CD4-positive, alpha-beta T cell (primary cell): ENCODE data around the gene BCAT1. TPM values are rescaled to one million over a fixed set of nuclear protein-coding genes. Genes with fewer than 3 reads are reported as not detected.

Experiments
- ATAC-seq: fragments of 200-7000 bp; cut with Tn5 transposase; one replicate; pipeline ENCODE4 v1.10.0; 2022; ENCODE audit warnings: mild to moderate bottlenecking; ENCODE audit not compliant: poor library complexity
- CTCF ChIA-PET: fragments of 350-600 bp; sonication (Branson Sonifier 250); formaldehyde crosslinking; loops from one replicate; lab custom pipeline; 2021; ENCODE audit warnings: antibody characterized with exemption, inconsistent platforms; lab: Charles Lee
- POLR2A ChIA-PET: fragments of 350-600 bp; sonication (Branson Sonifier 250); formaldehyde crosslinking; loops from one replicate; lab custom pipeline; 2021; ENCODE audit warnings: antibody characterized with exemption, inconsistent platforms; lab: Charles Lee
- DNase-seq, 14 experiments: peaks; one replicate each; pipeline ENCODE4 v3.0.0-alpha.2; 2013 to 2020; ENCODE audit warnings: mixed read lengths in 2 of 14
- H3K27ac ChIP-seq, 2 donors: one replicate each; pipeline versions ENCODE4 v1.5.1 to v1.7.0; 2013; ENCODE audit warnings: low read length in 2 of 2, low read depth in 1 of 2, mild to moderate bottlenecking in 1 of 2
- H3K27me3 ChIP-seq, 2 experiments: 1 replicate in 1 of 2; 2 replicates in 1 of 2; pipeline versions ENCODE4 v1.6.1 to v1.7.0; 2013; ENCODE audit warnings: low read length in 2 of 2, control low read depth in 1 of 2, mild to moderate bottlenecking in 1 of 2, moderate library complexity in 1 of 2; ENCODE audit not compliant: insufficient read depth in 2 of 2, control insufficient read depth in 1 of 2
- H3K36me3 ChIP-seq: one replicate; pipeline ENCODE4 v1.6.1; 2013; ENCODE audit warnings: low read length, control low read depth; ENCODE audit not compliant: insufficient read depth
- H3K4me1 ChIP-seq: one replicate; pipeline ENCODE4 v1.6.1; 2013; ENCODE audit warnings: low read length, control low read depth; ENCODE audit not compliant: insufficient read depth
- H3K4me3 ChIP-seq: one replicate; pipeline ENCODE4 v1.5.1; 2013; ENCODE audit warnings: mild to moderate bottlenecking, low read length, moderate library complexity
- H3K9me3 ChIP-seq, 2 experiments: 1 replicate in 1 of 2; 2 replicates in 1 of 2; pipeline versions ENCODE4 v1.6.1 to v1.7.0; 2013; ENCODE audit warnings: low read length in 2 of 2, mild to moderate bottlenecking in 2 of 2, control low read depth in 1 of 2, moderate library complexity in 1 of 2; ENCODE audit not compliant: control insufficient read depth in 1 of 2, insufficient read depth in 1 of 2
- H3K27ac Mint-ChIP-seq: one replicate; pipeline ENCODE4 v1.8.0; 2020; ENCODE audit warnings: mixed read lengths
- H3K27me3 Mint-ChIP-seq: one replicate; pipeline ENCODE4 v1.8.0; 2021; ENCODE audit warnings: mixed read lengths
- H3K36me3 Mint-ChIP-seq: one replicate; pipeline ENCODE4 v1.8.0; 2021; ENCODE audit warnings: low read depth, mixed read lengths
- H3K4me1 Mint-ChIP-seq: one replicate; pipeline ENCODE4 v1.8.0; 2021; ENCODE audit warnings: low read depth, mixed read lengths
- H3K4me3 Mint-ChIP-seq: one replicate; pipeline ENCODE4 v1.8.0; 2020; ENCODE audit warnings: mild to moderate bottlenecking, mixed read lengths
- H3K9me3 Mint-ChIP-seq: one replicate; pipeline ENCODE4 v1.8.0; 2020; ENCODE audit warnings: mixed read lengths
- intact Hi-C, 2 experiments: fragments of 100-400 bp; cut with DNase I in 1 of 2; cut with micrococcal nuclease in 1 of 2; formaldehyde crosslinking; loops; one replicate each; pipeline versions ENCODE4 v1.15.1 to v1.9.0; 2023 to 2025; cut with DNase I, micrococcal nuclease
- total RNA-seq, 174 experiments: library from RNA in 2 of 174; stranded (reverse) in 2 of 174; gene quantifications; one replicate each; pipeline ENCODE4 v1.2.3 and lab custom pipeline; 2021 to 2026
- TF ChIP-seq, protein P1 (sequence below): fragments of 200-600 bp; IDR thresholded peaks from one replicate; pipeline ENCODE4 v1.8.0; 2022; ENCODE audit warnings: antibody characterized with exemption, mild to moderate bottlenecking

Gene BCAT1
- total RNA-seq, 2 experiments from 2014 or later, result 0.34 to 0.91 TPM

DNA sequence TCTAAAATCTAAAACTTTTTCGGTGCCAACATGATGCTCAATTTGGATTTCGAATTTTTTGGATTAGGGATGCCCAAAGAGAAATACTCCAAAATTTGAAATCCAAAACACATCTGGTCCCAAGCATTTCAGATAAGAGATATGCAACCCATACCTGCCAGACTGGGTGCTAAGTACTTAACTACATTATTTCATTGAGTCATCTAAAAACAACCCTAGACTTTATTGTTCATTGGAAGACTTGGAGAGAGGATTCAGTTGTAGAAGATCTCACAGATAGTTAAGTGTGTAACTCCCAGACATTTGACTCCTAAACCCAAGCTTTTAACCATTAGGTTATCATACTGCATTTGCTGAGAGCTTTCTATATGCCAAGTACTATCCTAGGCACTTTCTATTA lies 102.2 kb downstream of the BCAT1 start:
- H3K36me3 Mint-ChIP-seq, result no peaks in the 10 kb centered on the region
- no peak overlapping the region for H3K27ac Mint-ChIP-seq
- ChIA-PET CTCF (no interaction called here), POLR2A (no interaction called here)
- no peak for DNase-seq
- no peaks in the 10 kb centered on the region for H3K27me3 ChIP-seq
- no peak overlapping the region for H3K27ac ChIP-seq
- no peaks in the 10 kb centered on the region for H3K36me3 ChIP-seq
- no peak for ATAC-seq
- intact Hi-C loops, result no loop called here
- H3K4me3 ChIP-seq, result no peak overlapping the region
- no peaks in the 10 kb centered on the region for H3K9me3 Mint-ChIP-seq
- H3K9me3 ChIP-seq, result no peaks in the 10 kb centered on the region
- no peak overlapping the region for H3K4me3 Mint-ChIP-seq
- no peaks in the 10 kb centered on the region for H3K4me1 Mint-ChIP-seq
- H3K27me3 Mint-ChIP-seq, result peaks cover 4% of the 10 kb centered on the region
- no peaks in the 10 kb centered on the region for H3K4me1 ChIP-seq
- TF ChIP-seq, protein P1, sequence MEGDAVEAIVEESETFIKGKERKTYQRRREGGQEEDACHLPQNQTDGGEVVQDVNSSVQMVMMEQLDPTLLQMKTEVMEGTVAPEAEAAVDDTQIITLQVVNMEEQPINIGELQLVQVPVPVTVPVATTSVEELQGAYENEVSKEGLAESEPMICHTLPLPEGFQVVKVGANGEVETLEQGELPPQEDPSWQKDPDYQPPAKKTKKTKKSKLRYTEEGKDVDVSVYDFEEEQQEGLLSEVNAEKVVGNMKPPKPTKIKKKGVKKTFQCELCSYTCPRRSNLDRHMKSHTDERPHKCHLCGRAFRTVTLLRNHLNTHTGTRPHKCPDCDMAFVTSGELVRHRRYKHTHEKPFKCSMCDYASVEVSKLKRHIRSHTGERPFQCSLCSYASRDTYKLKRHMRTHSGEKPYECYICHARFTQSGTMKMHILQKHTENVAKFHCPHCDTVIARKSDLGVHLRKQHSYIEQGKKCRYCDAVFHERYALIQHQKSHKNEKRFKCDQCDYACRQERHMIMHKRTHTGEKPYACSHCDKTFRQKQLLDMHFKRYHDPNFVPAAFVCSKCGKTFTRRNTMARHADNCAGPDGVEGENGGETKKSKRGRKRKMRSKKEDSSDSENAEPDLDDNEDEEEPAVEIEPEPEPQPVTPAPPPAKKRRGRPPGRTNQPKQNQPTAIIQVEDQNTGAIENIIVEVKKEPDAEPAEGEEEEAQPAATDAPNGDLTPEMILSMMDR, result no peak

DNA sequence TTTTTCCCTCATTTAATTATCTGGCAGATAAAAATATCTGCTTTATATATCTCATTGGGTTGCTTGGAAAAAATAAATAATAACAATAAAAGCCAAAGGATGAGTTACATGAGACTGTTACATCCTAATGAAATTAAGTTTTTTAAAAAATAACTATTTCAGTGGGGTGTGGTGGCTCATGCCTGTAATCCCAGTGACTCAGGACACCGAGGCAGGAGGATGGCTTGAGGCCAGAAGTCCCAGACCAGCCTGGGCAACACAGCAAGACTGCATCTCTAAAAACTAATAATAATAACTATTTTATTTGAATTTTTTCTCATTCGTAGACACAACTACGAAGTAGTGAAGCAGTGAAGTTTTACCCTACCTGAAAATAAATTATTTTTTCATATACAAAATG lies 103.3 kb downstream of the BCAT1 start:
- TF ChIP-seq, protein P1, result no peak
- Histone ChIP-seq H3K36me3 (no peaks in the 10 kb centered on the region), H3K4me1 (no peaks in the 10 kb centered on the region), H3K27me3 (no peaks in the 10 kb centered on the region), H3K4me3 (no peak overlapping the region), H3K9me3 (no peaks in the 10 kb centered on the region), H3K27ac (no peak overlapping the region)
- H3K27ac Mint-ChIP-seq, result no peak overlapping the region
- DNase-seq (no peak), ATAC-seq (no peak)
- H3K4me3 Mint-ChIP-seq, result no peak overlapping the region
- intact Hi-C loops, result no loop called here
- POLR2A ChIA-PET, result no interaction called here
- H3K36me3 Mint-ChIP-seq, result no peaks in the 10 kb centered on the region
- CTCF ChIA-PET, result no interaction called here
- peaks cover 4% of the 10 kb centered on the region for H3K27me3 Mint-ChIP-seq
- no peaks in the 10 kb centered on the region for H3K9me3 Mint-ChIP-seq
- no peaks in the 10 kb centered on the region for H3K4me1 Mint-ChIP-seq

DNA sequence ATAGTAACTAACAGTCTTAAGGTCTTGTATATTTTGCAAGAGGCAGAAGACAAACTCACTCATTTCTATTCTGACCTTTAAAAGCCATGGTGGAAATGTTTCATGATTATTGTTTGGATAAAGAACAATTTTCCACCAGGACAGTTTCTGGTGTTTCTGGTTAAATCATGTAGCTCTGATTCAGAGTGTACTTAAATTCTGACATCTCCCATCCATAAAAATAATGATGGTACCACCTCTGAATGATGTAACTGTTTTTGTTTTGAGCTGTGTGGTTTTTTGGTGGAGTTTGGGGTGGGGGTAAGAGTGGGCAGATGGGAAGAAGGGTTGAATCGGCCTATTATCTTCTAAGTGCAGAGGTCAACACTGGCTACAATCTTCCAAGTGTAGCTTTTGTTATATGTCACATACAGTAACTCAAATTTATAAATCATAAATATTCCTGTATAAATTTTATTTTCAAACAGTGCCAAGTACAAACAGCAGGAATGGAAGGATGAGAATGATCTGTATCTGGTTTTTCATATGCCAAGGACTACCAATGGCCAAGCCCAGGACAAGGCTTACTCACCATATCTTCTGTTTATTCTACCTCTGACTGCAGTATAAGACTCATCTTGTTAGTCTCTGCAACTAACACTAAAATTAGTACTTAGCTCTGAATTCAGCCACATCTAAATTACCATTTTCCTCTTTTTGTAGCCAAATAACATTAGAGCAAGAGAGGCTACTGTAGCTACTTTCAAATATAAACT lies 108.7 kb downstream of the BCAT1 start:
- ChIA-PET POLR2A (no interaction called here), CTCF (no interaction called here)
- no peak for DNase-seq
- H3K27ac Mint-ChIP-seq, result no peak overlapping the region
- H3K4me1 Mint-ChIP-seq, result no peaks in the 10 kb centered on the region
- ATAC-seq, result no peak
- no peaks in the 10 kb centered on the region for H3K36me3 Mint-ChIP-seq
- no peak overlapping the region for H3K4me3 ChIP-seq
- no peak overlapping the region for H3K27ac ChIP-seq
- intact Hi-C loops, result no loop called here
- no peak overlapping the region for H3K4me3 Mint-ChIP-seq
- no peaks in the 10 kb centered on the region for H3K9me3 ChIP-seq
- H3K4me1 ChIP-seq, result no peaks in the 10 kb centered on the region
- TF ChIP-seq, protein P1, result no peak
- no peaks in the 10 kb centered on the region for H3K36me3 ChIP-seq
- H3K27me3 Mint-ChIP-seq, result peaks cover 8% of the 10 kb centered on the region
- no peaks in the 10 kb centered on the region for H3K27me3 ChIP-seq
- H3K9me3 Mint-ChIP-seq, result no peaks in the 10 kb centered on the region
